Activated T-cell treated with anti-CD3 and anti-CD28 coated beads, Interleukin-2, amount 50 U/mL, for 1 hour (primary cell): Measurements from ENCODE around the gene BDH1.

Experiments
- DNase-seq: peaks from one replicate; pipeline ENCODE4 v3.0.0-alpha.2; 2020

Gene BDH1

DNA sequence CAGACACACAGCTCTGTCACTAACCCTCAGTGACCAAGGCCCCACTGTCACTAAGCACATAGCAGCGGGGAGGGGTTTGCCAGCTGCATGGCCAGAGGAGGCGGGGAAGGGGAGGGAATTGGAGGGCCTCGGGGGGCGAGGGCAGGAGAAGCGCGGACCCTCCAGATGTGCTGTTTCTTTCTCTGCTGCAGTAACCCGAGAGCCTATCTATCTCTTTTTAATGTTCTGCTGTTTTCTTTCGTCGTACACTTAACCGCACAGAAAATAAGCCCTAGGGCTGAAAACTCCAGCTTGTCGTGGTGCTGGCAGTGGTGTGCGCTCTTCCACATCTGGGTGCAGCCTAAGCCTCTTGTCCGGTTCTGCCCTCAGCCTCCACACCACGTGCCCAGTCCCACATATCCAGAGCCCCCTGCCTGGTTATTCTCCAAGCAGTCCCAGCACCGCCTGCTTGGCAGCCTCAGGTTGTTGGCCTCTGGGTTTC lies 51.1 kb downstream of the BDH1 start:
- DNase-seq: no peak

- no peak for DNase-seq
Observed at GRCh38 chr3:197504229-197504628, 51.5 kb downstream of the BDH1 start.

DNA sequence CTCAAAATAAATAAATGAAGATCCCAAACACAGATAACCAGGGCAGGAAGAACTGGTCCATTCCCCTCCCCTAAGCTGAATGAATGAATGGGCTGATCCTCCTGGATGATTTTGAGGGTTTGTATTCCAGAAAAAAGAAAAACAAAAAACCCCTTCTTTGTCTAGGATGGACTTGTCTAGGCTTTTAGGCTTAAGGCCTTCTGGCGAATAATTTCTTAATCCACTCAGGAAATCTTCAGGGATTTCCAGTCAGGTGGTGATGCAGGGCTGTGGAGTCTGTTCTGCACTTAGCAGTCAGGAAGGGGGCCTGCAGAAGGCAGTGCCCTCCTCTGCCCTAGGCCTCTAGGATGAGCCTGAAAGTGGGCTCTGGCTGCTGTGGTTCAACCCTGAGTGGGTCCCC lies 52.1 kb downstream of the BDH1 start:
- no peak for DNase-seq

- DNase-seq: no peak
Observed at GRCh38 chr3:197501879-197502620, 53.7 kb downstream of the BDH1 start.

GRCh38 chr3:197501496-197501878 lies 54.3 kb downstream of the BDH1 start:
- no peak for DNase-seq

DNA sequence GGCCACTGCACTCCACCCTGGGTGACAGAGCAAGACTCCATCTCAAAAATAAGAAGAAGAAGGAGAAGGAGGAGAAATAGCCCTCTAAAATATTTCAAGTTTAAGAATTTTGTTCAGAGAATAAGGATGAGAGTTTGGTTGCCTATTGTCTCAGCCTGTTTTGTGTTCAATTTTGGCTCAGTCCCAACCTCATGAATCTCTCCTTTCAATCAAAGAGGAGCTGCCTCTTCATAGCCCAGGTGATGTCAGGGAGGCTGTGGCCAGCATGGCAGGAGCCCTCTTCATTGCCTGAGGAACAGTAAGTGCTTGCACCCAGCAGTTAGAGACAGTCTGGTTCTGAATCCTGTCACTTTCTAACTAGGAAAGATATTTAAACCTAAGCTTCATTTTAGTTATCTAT lies 55.0 kb downstream of the BDH1 start:
- no peak for DNase-seq

- no peak for DNase-seq
Observed at GRCh38 chr3:197499427-197499826, 56.3 kb downstream of the BDH1 start.

DNA sequence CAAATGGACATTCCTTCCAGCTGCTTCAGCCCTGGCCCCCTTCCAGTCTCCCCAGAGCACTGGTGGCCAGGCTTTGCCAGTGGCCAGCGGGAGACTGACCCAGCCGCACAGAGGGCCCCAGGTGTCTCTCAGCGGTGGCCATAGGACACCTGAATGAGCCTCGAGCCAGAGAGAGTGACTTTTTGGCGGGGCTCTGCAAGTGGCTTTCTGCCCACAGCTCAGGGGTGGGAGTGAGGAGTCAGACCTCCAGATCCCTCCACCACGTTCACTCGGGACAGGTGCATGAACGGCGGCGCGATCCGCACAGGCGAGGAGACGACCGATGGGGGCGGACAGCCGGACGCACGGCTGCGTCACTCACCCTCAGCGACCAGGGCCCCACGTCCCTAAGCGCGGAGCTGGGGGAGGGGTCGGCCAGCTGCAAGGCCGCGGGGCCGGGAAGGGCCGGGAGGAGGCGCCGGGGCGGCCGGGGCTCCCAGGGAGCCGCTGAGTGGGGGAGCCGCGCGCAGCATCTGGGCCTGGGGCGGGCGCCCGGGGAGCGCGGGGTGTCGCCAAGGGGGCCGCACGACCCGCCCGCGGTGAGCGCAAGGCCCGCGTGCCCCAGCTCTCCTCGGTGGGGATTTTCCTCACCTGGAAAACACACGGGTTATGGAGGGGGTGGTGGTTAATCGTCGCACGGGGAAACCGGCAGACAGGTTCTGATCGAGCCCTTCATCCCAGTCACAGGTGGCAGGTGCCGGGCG lies 57.1 kb downstream of the BDH1 start:
- DNase-seq: no peak

- DNase-seq: no peak
Observed at GRCh38 chr3:197496746-197497125, 59.0 kb downstream of the BDH1 start.

DNA sequence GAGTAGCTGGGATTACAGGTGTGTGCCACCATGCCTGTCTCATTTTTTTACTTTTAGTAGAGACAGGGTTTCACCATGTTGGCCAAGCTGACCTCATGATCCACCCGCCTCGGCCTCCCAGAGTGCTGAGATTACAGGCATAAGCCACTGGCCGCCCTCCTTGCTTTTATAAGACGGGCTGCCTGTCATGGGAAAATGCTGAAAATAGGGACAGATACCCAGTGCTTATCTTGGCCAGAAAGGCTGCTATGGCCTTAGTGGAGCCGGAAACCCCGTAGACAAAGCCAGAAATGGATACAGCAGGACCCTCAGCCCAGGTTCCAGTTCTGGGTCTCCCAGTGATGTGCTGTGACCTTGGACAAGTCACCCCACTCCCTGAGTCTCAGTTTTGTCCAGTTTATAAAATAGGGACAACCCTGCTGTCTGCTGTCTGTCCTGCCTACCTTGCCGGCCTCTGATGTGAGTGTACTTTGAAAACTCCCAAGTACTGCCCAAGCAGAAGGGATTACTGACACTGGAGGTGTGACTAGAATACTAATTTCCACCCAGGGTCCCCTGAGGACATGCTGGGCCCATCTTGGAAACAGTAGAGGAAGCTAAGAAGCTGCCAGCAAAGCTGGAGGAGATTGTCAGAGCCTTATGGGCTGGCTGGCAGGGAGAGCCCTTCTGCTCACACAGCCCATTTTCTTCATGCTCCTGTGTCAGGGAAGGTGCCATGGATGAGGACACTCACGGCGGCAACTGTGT lies 59.6 kb downstream of the BDH1 start:
- DNase-seq: no peak

- no peak for DNase-seq
Observed at GRCh38 chr3:197495499-197495898, 60.3 kb downstream of the BDH1 start.

DNA sequence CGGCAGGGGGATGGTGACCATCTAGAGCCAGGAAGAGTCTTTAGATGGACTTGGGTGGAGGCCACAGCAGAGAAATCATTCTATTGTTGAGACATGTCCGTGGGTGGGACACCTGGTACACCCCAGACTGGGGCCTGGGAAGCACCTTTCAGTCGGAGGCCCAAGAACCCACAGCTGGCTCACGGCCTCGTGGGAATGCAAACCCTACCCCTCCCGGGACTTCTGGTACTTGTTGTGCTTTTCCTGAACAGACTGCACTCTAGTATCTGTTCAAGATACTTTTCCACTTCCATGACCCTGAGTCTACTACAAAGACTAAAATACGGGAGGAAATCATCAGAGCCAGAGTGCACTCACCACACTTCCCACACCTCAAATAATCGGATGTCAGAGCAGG lies 60.7 kb downstream of the BDH1 start:
- no peak for DNase-seq

DNA sequence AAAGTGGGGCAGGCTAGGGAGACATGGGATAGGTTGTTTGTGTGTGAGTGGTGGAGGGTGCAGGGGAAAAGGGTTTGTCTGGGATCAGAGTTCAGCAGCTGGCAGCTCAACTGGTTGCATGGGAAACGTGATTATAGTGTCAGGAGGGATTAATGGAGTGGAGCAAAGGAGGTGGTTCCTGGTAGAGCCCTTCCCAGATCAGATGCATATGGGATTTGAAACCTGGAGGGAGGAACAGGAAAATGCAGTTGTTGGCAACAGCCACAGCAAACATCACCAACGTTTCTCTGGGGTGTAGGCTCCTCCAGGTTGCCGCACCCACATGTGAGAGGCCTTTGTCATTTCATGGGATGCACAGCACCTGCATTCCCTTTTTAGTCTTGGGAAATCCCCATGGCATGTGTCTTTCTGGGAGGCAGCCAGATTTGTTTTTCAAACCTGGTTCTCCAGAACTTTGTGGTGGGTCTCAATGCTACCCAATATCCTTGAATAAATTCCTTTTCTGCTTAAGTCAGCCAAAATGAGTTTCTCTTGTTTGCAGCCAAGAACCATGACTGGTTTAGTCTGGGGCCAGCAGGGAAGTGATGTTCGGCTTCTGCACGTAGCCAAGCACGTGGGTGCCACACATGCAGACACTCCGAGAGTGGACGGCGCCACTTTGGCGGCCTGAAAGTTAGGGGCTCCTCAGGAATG lies 61.3 kb downstream of the BDH1 start:
- no peak for DNase-seq

DNA sequence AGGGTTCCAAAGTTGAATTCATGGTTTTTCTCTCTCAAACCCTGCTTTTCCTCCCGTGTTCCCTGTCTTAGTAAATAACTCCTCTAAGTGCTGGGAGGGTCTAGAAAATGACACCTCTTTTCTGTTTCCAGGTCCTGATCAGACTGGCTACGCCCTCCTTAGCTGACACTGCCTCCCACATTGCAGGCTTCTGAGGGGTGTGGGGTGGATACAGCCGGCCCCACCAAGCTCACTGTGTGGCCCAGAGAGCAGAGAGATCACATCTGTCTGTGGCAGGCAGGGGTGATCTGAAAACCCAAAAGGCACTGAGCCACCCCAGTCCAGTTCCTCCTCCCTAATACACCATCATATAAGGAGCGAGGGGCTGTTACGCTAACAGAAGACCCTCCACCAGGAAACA lies 62.7 kb downstream of the BDH1 start:
- no peak for DNase-seq

DNA sequence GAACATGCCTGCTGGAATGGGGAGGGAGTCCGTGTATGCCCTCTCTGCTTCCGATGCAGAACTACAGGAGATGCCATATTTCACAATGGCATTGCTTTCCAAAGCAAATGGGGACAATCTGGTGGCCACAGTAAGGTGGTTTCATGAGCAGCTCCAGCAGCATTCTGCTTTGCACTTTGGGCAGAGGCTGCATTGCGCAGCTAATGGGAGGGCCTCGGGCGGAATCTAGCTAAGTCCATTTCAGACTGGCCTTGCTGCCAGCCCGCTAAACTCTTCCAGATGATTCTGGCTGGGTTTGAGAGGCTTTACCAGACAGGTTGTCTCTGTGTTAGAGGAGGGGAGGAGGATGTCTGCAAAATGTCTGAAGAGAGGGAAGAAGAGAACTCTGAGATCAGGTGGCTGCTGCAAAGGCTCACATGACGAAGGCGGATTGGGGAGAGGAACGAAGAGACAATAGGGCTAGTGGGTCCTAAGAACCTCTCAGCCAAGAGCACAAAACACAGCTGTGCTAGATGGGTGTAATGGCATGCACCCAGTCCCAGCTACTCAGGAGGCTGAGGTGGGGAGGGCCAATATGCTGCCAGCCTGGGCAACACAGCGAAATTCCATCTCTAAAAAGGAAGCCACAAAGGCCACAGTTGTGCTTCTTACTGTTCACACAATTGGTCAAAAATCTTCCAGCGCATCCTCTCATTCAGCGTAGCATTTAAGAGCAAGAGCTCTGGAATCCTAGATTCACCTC lies 63.7 kb downstream of the BDH1 start:
- DNase-seq: no peak

GRCh38 chr3:197491478-197491877 lies 64.3 kb downstream of the BDH1 start:
- DNase-seq: no peak

DNA sequence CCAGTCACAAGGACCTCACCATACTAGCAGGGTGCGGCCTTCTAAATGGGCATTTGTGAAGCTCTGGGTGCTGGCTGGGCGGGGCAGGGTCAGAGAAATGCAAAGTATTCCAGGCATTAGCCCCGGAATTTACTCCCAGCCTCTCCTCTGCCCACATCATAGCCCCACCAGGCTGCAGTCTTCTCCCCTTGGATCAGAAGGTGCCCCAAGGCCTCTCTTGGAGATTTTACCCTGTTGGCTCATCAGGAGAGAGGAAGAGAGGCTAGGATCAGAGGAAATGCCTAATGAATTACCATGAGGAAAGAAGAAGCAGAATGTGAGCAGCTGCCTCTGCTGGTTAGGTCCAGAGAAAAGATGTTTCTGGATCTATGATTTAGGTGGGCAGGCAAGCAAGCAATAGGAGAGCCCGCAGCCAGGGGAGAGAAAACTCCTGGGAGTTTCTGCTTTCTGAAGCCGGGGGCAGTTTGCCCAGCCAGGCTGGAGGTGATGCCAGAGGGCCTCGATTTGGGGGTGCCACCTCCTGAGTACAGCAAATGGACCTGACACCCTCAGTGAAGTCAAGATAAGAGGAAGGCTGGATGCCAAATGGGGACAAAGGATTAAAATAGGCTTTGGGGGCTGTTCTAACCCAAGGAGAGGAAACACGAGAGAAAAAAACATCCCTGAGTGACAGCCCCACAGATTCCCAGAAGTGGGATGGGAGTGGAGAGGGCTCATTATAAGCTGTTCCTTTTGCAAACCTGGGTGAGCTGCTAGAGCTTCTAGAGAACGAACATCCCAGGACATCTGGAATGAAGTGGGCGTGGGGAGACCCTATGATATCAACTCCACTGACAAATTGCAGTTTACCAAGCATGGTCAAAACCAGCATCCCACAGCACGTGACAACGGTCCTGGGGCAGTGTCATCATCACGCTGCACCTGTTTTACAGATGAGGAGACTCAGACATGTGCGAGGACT lies 65.4 kb downstream of the BDH1 start:
- DNase-seq: no peak

DNA sequence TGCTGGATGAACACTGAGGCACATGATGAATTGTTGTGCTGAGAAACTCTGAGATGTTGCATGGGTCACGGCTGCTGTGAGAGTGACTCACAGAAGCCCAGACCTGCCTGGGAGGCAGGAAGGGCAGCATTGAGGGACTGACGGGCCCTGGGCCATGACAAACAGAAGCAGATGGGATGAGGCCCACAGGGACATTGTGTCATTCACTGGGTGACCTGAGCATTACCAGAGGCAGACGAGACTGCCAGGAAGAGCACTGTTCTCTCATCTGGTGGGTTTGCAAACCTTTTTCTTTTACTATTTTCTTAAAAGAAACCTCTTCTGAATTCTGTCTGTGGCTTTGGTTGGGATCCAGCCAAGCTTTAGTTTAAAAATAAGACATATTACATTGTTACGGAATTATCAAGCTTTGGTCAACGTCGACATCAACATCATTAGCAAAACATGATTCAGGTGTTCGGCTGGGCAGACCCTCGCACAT lies 67.8 kb downstream of the BDH1 start:
- DNase-seq: no peak

DNA sequence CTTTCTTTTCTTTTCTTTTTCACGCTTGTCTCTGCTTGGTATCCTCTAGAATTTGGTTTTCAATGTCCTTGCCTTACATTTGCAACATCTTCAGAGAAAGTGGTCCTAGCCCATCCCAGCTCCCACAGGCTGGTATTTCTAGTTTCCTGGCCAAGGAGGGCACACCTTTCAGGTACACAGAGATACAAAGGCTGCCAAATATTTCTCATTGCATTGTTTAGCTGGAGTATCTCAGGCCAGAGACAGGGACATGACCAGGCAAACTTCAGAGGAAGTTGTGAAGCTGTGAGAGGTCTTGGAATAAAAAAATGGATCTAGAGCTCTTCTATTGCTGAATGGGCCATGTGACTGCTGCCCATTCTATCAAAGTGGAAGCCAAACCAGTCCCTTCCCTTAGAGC lies 68.9 kb downstream of the BDH1 start:
- no peak for DNase-seq

GRCh38 chr3:197485143-197485542 lies 70.6 kb downstream of the BDH1 start:
- DNase-seq: no peak
